Cardiac atrium fibroblast (primary cell): ENCODE data around the gene GLIS1. TPM values are rescaled to one million over a fixed set of nuclear protein-coding genes. Genes with fewer than 3 reads are reported as not detected.

Source experiments
- total RNA-seq: library from RNA; depleted of rRNA; stranded (reverse); fragments of >200 nt; gene quantifications from 2 replicates; pipeline ENCODE4 v1.2.3, GENCODE V29; 2015

GLIS1 gene
- 1.6 and 1.8 TPM in 2 replicates for total RNA-seq

DNA sequence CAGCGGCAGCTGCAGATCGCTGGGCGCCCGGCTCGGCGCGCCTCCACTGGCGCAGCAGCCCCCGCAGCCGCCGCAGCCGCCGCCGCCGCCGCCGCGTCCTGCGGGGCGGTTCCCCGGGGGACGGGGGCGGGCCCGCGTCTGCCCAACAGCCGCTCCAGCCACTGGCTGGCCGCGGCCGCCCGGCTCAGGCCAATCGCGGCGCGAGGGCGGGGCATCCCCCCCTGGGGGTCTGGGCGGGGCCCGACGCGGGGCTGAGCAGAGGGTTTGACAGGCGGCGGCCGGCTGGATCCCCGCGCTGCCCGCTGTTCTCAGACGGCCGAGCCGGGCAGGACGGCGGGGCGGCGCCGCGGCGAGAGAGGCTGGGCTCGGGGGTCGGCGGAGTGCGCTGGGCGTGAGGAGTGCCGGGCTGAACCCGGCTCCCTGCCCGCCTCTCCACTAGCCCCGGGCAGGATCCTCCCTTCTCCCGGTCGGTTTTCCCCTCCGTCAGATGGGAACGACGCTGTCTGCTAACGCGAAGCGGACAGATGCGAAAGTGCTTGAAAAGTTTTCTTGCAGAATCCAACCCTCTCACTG, at the start of gene GLIS1:
Gene GLIS1, minus strand, starts transcription at position 56 of the 573 bp plus-strand sequence. CDS start 1,100 bp downstream, outside the sequence.

DNA sequence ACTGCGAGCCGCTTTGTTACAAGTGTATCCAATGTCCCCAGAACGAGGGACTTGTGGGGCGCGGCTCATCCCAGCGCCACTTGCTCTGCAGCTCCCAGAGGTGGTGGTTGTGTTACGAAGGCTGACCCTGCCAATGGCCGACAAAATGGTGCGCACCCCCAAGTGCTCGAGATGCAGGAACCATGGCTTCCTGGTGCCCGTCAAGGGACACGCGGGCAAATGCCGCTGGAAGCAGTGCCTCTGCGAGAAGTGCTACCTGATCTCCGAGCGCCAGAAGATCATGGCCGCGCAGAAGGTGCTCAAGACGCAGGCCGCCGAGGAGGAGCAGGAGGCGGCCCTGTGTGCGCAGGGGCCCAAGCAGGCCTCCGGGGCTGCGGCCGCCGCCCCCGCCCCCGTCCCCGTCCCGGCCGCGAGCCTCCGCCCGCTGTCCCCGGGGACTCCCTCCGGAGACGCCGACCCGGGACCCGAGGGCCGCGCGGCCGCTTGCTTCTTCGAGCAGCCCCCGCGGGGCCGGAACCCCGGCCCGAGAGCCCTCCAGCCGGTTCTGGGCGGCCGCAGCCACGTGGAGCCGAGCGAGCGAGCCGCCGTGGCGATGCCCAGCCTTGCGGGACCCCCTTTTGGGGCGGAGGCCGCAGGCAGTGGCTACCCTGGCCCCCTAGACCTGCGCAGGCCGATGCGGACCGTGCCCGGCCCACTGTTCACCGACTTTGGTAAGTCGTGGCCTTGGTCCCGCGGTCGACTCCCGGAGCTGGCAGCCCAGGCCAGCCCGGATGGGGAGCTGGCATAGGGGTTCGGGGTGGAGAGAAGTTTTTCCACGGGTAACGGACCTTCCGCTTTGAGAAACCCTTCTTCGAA, 279.4 kb downstream of the GLIS1 start, which contains the start of gene DMRTB1:
Gene DMRTB1, plus strand, starts transcription at position 79 of the 855 bp plus-strand sequence. Its CDS starts 55 bp downstream, at position 134.

Other genes with a start within 250 kb of the GLIS1 start
- gene NDC1, start 99.1 kb upstream of the GLIS1 start, total RNA-seq = 9.1 and 12.6 TPM in 2 replicates
- 21.3 and 31.9 TPM in 2 replicates for gene YIPF1, start 150.6 kb upstream of the GLIS1 start, total RNA-seq
- not detected in 2 replicates for gene DIO1, start 155.0 kb upstream of the GLIS1 start, total RNA-seq
- 22.2 and 29.3 TPM in 2 replicates for gene IFT25, start 206.5 kb upstream of the GLIS1 start, total RNA-seq
- 23.5 and 41.0 TPM in 2 replicates for gene LRRC42, start 207.2 kb upstream of the GLIS1 start, total RNA-seq